GM12891 (cell line): ENCODE results near the gene TMEM89.

Experiments
- DNase-seq: peaks from one replicate; pipeline ENCODE4 v3.0.0; 2011; ENCODE audit warnings: low spot score; ENCODE audit not compliant: insufficient read length
- FAIRE-seq: peaks from 2 replicates; lab custom pipeline; 2011; peaks lifted over from hg19 to GRCh38; lab: Jason Lieb, UNC
- PAX5 ChIP-seq: IDR thresholded peaks from 2 replicates; pipeline ENCODE4 v1.6.1; 2011; ENCODE audit warnings: low read length, moderate library complexity, mild to moderate bottlenecking; ENCODE audit not compliant: insufficient read depth, severe bottlenecking
- POLR2A ChIP-seq: IDR thresholded peaks from 2 replicates; pipeline ENCODE4 v1.6.1; 2011; ENCODE audit warnings: low read depth, low read length, control low read depth
- POLR2AphosphoS5 ChIP-seq: IDR thresholded peaks from 2 replicates; pipeline ENCODE4 v1.6.1; 2011; ENCODE audit warnings: low read depth, low read length, control low read depth
- POU2F2 ChIP-seq: IDR thresholded peaks from 2 replicates; pipeline ENCODE4 v1.6.1; 2011; ENCODE audit warnings: low read depth, mild to moderate bottlenecking, control low read depth, low read length, moderate library complexity
- SPI1 ChIP-seq: IDR thresholded peaks from 2 replicates; pipeline ENCODE4 v1.6.1; 2011; ENCODE audit warnings: low read depth, low read length, control low read depth
- TAF1 ChIP-seq: IDR thresholded peaks from 2 replicates; pipeline ENCODE4 v1.6.1; 2011; ENCODE audit warnings: low read depth, low read length, control low read depth

Gene TMEM89

GRCh38 chr3:48594417-48595049 lies 27.0 kb downstream of the TMEM89 start:
- no peak for TF ChIP-seq PAX5
- TF ChIP-seq POU2F2, result no peak
- TF ChIP-seq TAF1, result no peak
- no peak for TF ChIP-seq SPI1
- TF ChIP-seq POLR2AphosphoS5, result no peak
- TF ChIP-seq POLR2A, result no peak
- DNase-seq, result no peak
- FAIRE-seq, result no peak

- FAIRE-seq (no peak), DNase-seq (no peak)
- TF ChIP-seq TAF1, result no peak
- TF ChIP-seq POLR2AphosphoS5, result no peak
- TF ChIP-seq PAX5, result no peak
- no peak for TF ChIP-seq SPI1
- TF ChIP-seq POU2F2, result no peak
- no peak for TF ChIP-seq POLR2A
These were observed 28.2 kb downstream of the TMEM89 start for GRCh38 chr3:48593337-48593736.

DNA sequence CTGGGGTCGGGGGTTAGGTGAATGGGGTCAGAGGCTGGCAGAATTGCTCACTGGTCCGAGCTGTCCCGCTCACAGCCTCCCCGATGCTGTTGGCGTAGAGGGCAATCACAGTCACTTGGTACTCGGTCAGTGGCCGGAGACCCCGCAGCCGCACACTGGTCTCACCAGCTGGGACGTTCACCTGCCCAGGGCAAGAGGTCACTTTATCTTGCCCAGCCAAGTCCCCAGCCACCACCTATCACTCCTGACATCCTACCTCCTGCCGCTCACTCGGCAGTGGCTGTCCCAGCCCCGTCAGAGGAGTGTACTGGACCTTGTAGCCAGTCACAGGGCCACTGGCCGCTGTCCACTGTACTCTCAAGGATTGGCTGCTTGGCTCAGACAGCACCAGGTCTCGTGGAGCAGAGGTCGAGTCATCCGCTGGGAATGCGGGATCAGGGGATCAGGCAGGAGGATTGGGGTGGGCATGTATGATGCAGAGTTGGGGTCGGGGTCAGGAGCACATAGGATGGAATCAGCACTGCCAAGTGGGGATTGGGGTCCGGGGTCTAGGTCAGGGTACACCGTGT lies 29.0 kb downstream of the TMEM89 start:
- DNase-seq (no peak), FAIRE-seq (no peak)
- TF ChIP-seq PAX5, result no peak
- no peak for TF ChIP-seq POLR2A
- no peak for TF ChIP-seq SPI1
- no peak for TF ChIP-seq POU2F2
- TF ChIP-seq TAF1, result no peak
- no peak for TF ChIP-seq POLR2AphosphoS5

DNA sequence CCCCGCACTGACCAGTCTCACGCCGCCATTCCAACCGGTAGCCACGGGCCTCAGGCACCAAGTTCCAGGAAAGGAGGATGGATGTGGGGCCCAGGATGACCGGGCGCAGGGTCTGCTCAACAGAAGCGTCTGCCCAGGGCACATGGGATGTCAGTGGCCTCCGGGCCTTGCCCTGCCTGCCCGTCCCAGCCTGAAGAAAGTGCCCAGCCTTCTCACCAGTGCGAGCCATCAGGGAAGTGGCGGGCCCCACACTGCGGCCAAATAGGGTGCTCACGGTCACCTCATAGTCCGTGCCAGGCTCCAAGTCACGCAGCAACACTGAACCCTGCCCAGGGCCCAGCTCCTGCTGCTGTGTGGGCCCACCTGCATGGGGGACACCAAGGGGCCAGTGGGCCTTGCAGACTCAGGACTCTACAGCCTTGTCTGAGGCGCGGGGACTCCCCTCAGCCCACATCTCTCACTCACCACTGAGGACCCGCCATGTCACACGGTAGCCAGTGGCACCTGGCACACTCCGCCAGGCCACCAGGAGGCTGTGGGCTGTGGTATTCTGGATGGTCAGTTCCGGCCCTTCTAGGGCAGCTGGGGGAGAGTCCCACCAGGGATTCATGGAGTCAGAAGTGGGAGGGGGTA lies 29.6 kb downstream of the TMEM89 start:
- no peak for TF ChIP-seq POLR2AphosphoS5
- TF ChIP-seq PAX5, result no peak
- TF ChIP-seq SPI1, result no peak
- TF ChIP-seq POLR2A, result no peak
- no peak for DNase-seq
- no peak for FAIRE-seq

DNA sequence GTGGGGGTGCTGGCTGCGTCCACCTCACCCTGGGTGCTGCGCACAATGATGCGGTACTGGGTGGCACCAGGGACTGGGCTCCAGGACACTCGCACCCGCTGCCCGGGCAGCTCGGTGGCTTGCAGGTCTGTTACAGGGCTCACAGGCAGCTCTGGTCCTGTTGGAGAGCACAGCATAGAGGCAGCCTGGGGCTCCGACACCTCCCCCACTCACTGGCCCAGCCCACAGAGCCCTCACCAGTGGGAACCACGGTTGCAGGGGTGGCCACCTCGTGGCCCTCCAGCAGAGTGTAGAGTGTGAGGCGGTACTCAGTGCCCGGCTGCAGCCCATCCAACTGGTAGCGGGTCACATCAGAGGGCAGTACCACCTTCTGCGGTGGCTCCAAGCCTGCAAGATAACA lies 30.1 kb downstream of the TMEM89 start:
- no peak for TF ChIP-seq TAF1
- TF ChIP-seq POU2F2, result no peak
- no peak for DNase-seq
- FAIRE-seq, result no peak

DNA sequence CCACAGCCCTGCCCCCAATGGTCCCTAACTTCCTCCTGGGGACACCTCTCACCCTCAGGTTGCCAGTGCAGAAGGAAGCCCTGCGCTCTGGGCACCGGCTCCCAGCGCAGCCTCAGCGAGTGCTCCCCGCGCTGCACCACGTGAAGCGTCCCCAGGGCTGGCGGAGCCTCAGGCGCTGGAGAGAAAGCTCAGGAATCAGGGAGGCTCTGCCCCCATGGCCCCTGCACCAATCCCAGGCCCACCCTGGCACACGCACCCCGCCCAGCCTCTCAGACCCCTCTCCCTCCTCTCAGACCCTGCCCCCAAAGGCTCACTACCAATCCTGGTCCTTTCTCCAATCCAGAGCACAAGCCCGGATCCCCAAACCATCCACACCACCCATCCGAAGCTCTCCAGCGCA lies 33.3 kb downstream of the TMEM89 start:
- FAIRE-seq (no peak), DNase-seq (no peak)
- TF ChIP-seq POU2F2 (no peak), SPI1 (no peak), PAX5 (no peak), POLR2AphosphoS5 (no peak), TAF1 (no peak)

- DNase-seq (no peak), FAIRE-seq (no peak)
- no peak for TF ChIP-seq TAF1
- TF ChIP-seq SPI1, result no peak
- no peak for TF ChIP-seq POLR2A
- TF ChIP-seq POU2F2, result no peak
- TF ChIP-seq PAX5, result no peak
- no peak for TF ChIP-seq POLR2AphosphoS5
These were observed 33.9 kb downstream of the TMEM89 start for GRCh38 chr3:48587686-48588085.

GRCh38 chr3:48585411-48585810 lies 36.2 kb downstream of the TMEM89 start:
- TF ChIP-seq SPI1 (no peak), POU2F2 (no peak)
- no peak for FAIRE-seq
- DNase-seq, result no peak

GRCh38 chr3:48584836-48585235 lies 36.7 kb downstream of the TMEM89 start:
- TF ChIP-seq PAX5 (no peak), SPI1 (no peak), TAF1 (no peak), POLR2AphosphoS5 (no peak), POU2F2 (no peak), POLR2A (no peak)
- DNase-seq (no peak), FAIRE-seq (no peak)

DNA sequence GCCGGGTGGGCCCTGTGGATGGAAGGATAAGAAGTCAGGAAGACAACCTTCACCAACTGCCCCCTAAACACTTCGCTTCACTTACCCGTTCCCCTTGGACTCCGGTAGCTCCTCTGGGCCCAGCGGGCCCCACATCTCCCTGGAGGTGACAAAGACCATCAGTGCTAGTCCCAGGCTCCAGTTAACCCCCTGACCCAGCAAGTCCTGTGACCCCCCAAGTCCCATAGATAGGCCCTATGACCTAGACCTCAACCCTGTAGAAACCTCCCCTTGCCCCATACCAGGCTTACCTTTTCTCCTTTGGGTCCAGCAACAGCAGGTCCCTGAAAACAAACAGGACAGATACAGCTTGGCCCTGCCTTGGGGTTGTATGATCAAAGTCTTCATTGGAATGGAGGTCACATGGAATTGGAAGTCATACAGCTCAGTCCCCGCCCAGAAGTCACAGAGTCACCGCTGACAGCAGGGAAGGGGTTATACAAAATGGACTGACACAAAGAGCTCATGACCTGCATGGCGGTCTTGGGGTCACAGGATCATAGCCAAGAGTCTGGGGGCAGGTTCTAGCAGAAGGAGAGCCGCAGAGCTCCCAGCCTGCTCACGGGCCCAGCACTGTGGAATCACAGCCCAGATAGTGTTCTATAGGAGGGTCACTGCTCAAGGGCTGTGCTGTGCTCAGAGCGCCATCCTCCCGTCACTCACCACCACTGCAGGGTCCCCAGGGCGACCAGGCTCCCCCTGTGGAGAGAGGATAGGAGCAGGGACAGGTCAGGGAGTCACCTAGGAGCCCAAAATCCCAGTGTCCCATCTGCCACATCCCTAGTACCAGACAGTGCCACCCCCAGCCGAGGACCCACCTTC lies 39.7 kb downstream of the TMEM89 start:
- no peak for DNase-seq
- TF ChIP-seq PAX5 (no peak), POLR2AphosphoS5 (no peak), POLR2A (no peak), POU2F2 (no peak), SPI1 (no peak), TAF1 (no peak)
- FAIRE-seq, result no peak
